ENCODE data around the gene TCAP. TPM values are rescaled to one million over a fixed set of nuclear protein-coding genes. Genes with fewer than 3 reads are reported as not detected.

Gene TCAP
- total RNA-seq, 1 donor from 2014 or later, result 1.3 TPM

DNA sequence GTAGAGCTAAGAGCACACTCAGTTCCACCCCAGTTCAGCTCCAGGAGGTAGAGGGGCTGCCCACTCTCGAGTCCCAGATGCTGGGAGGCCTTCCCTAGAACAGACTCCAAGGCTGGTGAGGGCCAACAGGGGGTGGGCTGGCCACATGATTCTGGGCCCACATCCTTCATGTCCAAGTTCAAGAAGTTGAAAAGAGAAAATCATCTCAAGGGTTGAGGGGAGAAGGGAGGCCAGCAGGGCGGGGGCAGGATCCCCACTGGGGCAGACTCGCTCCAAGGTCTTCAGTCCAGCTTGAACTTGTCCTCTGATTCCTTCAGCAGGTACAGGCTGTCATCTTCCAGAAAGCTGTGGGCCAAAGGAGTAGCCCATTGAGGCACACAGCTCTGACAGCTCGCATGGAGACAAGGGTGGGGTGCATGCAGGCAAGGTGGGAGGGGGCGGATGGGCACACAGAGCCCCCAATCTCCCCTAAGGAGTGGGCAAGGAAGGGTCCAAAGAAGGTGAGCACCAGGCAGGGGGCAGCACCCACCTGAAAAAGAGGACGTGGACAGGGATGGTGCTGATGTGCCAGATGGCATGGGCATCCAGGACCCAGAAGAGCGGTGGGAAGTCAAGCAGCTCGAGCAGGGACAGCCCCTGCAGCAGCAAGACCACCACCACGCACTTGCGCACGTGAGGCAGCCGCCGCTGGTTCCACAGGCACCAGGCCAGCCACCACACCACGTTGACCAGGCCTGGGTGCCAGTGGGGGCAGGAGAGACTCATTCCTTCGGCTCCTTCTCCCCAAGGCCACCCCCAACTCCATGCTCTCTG lies 7.6 kb downstream of the TCAP start:
- TF ChIP-seq, protein P1, sequence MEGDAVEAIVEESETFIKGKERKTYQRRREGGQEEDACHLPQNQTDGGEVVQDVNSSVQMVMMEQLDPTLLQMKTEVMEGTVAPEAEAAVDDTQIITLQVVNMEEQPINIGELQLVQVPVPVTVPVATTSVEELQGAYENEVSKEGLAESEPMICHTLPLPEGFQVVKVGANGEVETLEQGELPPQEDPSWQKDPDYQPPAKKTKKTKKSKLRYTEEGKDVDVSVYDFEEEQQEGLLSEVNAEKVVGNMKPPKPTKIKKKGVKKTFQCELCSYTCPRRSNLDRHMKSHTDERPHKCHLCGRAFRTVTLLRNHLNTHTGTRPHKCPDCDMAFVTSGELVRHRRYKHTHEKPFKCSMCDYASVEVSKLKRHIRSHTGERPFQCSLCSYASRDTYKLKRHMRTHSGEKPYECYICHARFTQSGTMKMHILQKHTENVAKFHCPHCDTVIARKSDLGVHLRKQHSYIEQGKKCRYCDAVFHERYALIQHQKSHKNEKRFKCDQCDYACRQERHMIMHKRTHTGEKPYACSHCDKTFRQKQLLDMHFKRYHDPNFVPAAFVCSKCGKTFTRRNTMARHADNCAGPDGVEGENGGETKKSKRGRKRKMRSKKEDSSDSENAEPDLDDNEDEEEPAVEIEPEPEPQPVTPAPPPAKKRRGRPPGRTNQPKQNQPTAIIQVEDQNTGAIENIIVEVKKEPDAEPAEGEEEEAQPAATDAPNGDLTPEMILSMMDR (IDR thresholded peaks at IDR 0.05), result peak; percentile 26
- DNase-seq (ENCODE audit: extremely low spot score, unreplicated experiment), result no peak
- Mint-ChIP-seq H3K9me3 (ENCODE audit: unreplicated experiment) (no peaks in the 10 kb centered on the region), H3K4me3 (ENCODE audit: unreplicated experiment) (no peak overlapping the region), H3K4me1 (ENCODE audit: unreplicated experiment) (peaks cover 41% of the 10 kb centered on the region), H3K27ac (ENCODE audit: unreplicated experiment) (no peak overlapping the region), H3K36me3 (ENCODE audit: unreplicated experiment) (no peaks in the 10 kb centered on the region), H3K27me3 (ENCODE audit: unreplicated experiment) (peaks cover 8% of the 10 kb centered on the region)

DNA sequence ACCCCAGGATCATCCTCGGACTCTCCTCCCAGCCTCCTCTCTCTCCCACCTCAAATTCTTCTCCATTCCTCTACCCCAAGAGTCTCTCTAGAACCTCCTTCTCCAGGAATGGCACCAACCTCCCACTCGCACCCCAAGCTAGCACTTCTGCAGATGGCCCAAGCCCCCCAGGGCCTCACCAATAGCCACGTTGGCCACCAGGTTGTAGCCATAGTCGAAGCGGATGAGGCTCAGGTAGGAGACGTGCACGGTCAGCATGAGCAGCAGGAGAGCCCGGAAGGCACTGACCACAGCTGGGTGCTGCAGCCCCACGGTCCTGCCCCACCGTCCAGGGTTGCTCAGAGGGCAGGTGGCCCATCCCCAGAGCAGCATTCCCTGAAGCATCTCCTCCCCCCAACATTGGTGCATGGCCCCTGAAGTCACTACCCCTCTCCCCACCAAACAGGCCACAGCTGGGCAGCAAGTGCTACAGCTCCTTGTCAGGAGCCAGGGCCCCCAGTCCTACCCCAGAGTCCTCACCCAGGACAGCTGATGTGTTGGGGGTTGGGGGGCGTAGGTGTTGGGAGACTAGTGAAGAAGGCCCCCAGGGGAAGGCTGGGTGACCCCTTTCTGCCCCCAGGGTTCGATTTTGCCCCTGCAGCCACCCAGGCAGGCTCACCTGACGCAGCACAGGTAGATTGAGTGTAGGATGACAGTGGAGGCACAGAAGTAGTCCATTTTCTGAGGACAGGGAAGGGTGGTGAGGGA lies 8.4 kb downstream of the TCAP start:
- no peaks in the 10 kb centered on the region for H3K9me3 Mint-ChIP-seq (ENCODE audit: unreplicated experiment)
- no peak overlapping the region for H3K27ac Mint-ChIP-seq (ENCODE audit: unreplicated experiment)
- peaks cover 6% of the 10 kb centered on the region for H3K27me3 Mint-ChIP-seq (ENCODE audit: unreplicated experiment)

DNA sequence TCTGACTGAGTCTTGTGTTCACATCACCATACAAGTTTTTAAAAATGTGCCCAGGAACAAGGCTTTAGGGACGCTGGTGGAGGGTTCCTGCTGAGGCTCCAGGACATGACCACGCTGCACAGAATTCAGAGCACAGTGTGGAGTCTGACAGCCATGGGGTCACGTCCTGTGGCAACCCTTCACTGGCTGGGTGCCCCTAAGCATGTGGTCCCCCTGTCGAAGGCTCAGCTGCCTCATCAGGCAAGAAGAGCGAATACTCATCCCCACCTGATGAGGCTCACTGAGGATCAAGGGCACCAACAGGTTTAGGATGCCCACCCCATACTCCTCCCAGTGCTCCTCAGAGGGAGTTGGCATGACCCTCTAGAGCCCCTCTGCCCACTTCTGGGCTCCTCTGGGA lies 9.0 kb downstream of the TCAP start:
- Mint-ChIP-seq H3K4me1 (ENCODE audit: unreplicated experiment) (peaks cover 46% of the 10 kb centered on the region), H3K9me3 (ENCODE audit: unreplicated experiment) (no peaks in the 10 kb centered on the region), H3K36me3 (ENCODE audit: unreplicated experiment) (no peaks in the 10 kb centered on the region), H3K27ac (ENCODE audit: unreplicated experiment) (no peak overlapping the region), H3K4me3 (ENCODE audit: unreplicated experiment) (no peak overlapping the region), H3K27me3 (ENCODE audit: unreplicated experiment) (peaks cover 4% of the 10 kb centered on the region)
- DNase-seq (ENCODE audit: extremely low spot score, unreplicated experiment), result no peak
- TF ChIP-seq, protein P1 (IDR thresholded peaks at IDR 0.05), result no peak

More for the DNA sequence above, 8.4 kb downstream of the TCAP start:
- Mint-ChIP-seq H3K36me3 (ENCODE audit: unreplicated experiment) (no peaks in the 10 kb centered on the region), H3K4me3 (ENCODE audit: unreplicated experiment) (no peak overlapping the region), H3K4me1 (ENCODE audit: unreplicated experiment) (peaks cover 45% of the 10 kb centered on the region)
- DNase-seq (ENCODE audit: extremely low spot score, unreplicated experiment), result no peak
- TF ChIP-seq, protein P1 (IDR thresholded peaks at IDR 0.05), result no peak

DNA sequence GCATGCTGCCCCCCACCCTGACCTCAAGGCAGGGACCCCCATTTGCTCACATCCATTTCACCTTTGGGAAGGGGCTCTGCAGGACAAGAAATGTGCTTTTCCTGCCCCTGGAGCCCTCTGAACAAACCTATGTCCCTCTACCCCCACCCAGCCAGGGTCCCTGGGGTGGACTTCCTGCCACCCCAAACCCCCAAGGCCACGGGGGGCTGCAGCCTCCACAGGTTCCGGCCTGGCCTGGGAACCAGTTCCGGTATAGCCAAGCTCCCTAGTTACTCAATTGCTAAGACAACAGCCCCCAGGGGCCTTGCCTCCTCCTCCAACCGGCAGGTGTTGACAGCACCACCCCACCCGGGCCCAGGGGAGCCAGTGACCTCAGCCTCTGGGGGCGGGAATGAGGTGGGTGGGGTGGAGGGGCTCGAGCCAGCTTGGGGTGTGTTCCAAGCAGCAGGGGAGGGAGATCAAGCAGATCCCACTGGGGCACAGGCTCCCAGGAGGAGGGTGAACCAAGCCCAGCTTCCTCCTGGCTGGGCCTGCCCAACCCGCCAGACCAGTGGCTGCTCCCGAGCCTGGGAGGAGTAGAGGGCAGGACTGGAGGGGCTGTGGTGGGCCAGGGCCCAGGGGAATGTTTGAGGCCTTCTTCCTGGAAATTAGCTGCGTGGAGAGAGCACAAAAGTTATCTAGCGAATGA lies 9.7 kb downstream of the TCAP start:
- H3K27me3 Mint-ChIP-seq (ENCODE audit: unreplicated experiment), result peaks cover 4% of the 10 kb centered on the region
- TF ChIP-seq, protein P1 (IDR thresholded peaks at IDR 0.05), result no peak
- peaks cover 46% of the 10 kb centered on the region for H3K4me1 Mint-ChIP-seq (ENCODE audit: unreplicated experiment)
- no peak overlapping the region for H3K4me3 Mint-ChIP-seq (ENCODE audit: unreplicated experiment)
- no peaks in the 10 kb centered on the region for H3K36me3 Mint-ChIP-seq (ENCODE audit: unreplicated experiment)
- peak overlapping the region; percentile 60 for H3K27ac Mint-ChIP-seq (ENCODE audit: unreplicated experiment)
- DNase-seq (ENCODE audit: extremely low spot score, unreplicated experiment), result no peak
- H3K9me3 Mint-ChIP-seq (ENCODE audit: unreplicated experiment), result no peaks in the 10 kb centered on the region

Measured in osteocyte (in vitro differentiated cells).